HepG2 (cell line): Measurements from ENCODE around the gene DPY19L3. TPM values are rescaled to one million over a fixed set of nuclear protein-coding genes. Genes with fewer than 3 reads are reported as not detected.

Experiments used
- EED ChIP-seq: sonication (generic); formaldehyde crosslinking; IDR thresholded peaks from 2 replicates; pipeline ENCODE4 v1.5.0; 2020; ENCODE audit warnings: mild to moderate bottlenecking, missing genetic modification reagents
- GATAD1 ChIP-seq: IDR thresholded peaks from 2 replicates; pipeline ENCODE4 v1.6.1; 2016; ENCODE audit warnings: missing genetic modification reagents, missing compliant biosample characterization
- NFATC3 ChIP-seq: sonication (generic); formaldehyde crosslinking; IDR thresholded peaks from 2 replicates; pipeline ENCODE4 v1.5.1; 2020; ENCODE audit warnings: mild to moderate bottlenecking, missing genetic modification reagents
- PPARG ChIP-seq: conservative IDR thresholded peaks from 2 replicates; pipeline ENCODE4 v1.6.1; 2016; ENCODE audit warnings: missing biosample characterization, missing genetic modification reagents
- SRY ChIP-seq: sonication (generic); formaldehyde crosslinking; IDR thresholded peaks from 2 replicates; pipeline ENCODE4 v1.8.0; 2022; ENCODE audit warnings: mild to moderate bottlenecking, missing genetic modification reagents
- TAF1 ChIP-seq: sonication (generic); formaldehyde crosslinking; IDR thresholded peaks from 2 replicates; pipeline ENCODE4 v1.4.0; 2020; ENCODE audit warnings: missing genetic modification reagents
- TAF15 ChIP-seq: fragments of 200-400 bp; formaldehyde crosslinking; IDR thresholded peaks from one replicate; pipeline ENCODE4 v1.6.1; 2018; ENCODE audit warnings: mild to moderate bottlenecking, low read depth, low read length; ENCODE audit not compliant: poor library complexity, severe bottlenecking
- TGIF2 ChIP-seq: IDR thresholded peaks from 2 replicates; pipeline ENCODE4 v1.6.1; 2016; ENCODE audit warnings: control low read depth, missing compliant biosample characterization
- TOE1 ChIP-seq: sonication (generic); formaldehyde crosslinking; IDR thresholded peaks from 2 replicates; pipeline ENCODE4 v1.4.0; 2020; ENCODE audit warnings: mild to moderate bottlenecking, missing genetic modification reagents
- ZBTB7B ChIP-seq: sonication (generic); formaldehyde crosslinking; IDR thresholded peaks from 2 replicates; pipeline ENCODE4 v1.4.0; 2020; ENCODE audit warnings: missing genetic modification reagents
- ZNF567 ChIP-seq: sonication (generic); formaldehyde crosslinking; IDR thresholded peaks from 2 replicates; pipeline ENCODE4 v1.8.1; 2023; ENCODE audit warnings: mild to moderate bottlenecking, missing genetic modification reagents, borderline replicate concordance
- ZNF678 ChIP-seq: sonication (generic); formaldehyde crosslinking; IDR thresholded peaks from 2 replicates; pipeline ENCODE4 v1.4.0; 2020; ENCODE audit warnings: mild to moderate bottlenecking, missing genetic modification reagents
- ZNF768 ChIP-seq: sonication (generic); formaldehyde crosslinking; IDR thresholded peaks from 2 replicates; pipeline ENCODE4 v1.4.0; 2020; ENCODE audit warnings: missing genetic modification reagents
- ZSCAN9 ChIP-seq: IDR thresholded peaks from 2 replicates; pipeline ENCODE4 v1.6.1; 2016; ENCODE audit warnings: borderline replicate concordance
- polyA plus RNA-seq, 8 experiments: library from polyadenylated mRNA; depleted of rRNA in 3 of 8; stranded (reverse) in 7 of 8; unstranded in 1 of 8; fragments of >200 nt; fragmentation: Illumina TruSeq in 4 of 8; extraction: Trizol in 4 of 8; gene quantifications; 2 replicates each; pipeline versions ENCODE4 v1.2.1 to v1.2.3, GENCODE V29; 2011 to 2016; ENCODE audit warnings: low read depth in 4 of 8, missing spikeins in 1 of 8, mixed read lengths in 1 of 8; ENCODE audit not compliant: insufficient read depth in 1 of 8
- total RNA-seq, 5 experiments: library from RNA; depleted of rRNA; stranded (reverse); fragments of >200 nt; fragmentation: Illumina TruSeq; extraction: Trizol; gene quantifications; 2 replicates each; pipeline ENCODE4 v1.2.3, GENCODE V29; 2016; ENCODE audit warnings: low read depth in 1 of 5
- TF ChIP-seq, protein P1 (sequence below): sonication (generic); formaldehyde crosslinking; IDR thresholded peaks from 2 replicates; pipeline ENCODE4 v1.8.1; 2023; ENCODE audit warnings: missing genetic modification reagents, inconsistent platforms, borderline replicate concordance
- TF ChIP-seq, protein P2 (sequence below): sonication (generic); formaldehyde crosslinking; IDR thresholded peaks from 2 replicates; pipeline ENCODE4 v1.4.0; 2020; ENCODE audit warnings: missing genetic modification reagents, low read depth, mild to moderate bottlenecking, borderline replicate concordance
- TF ChIP-seq, protein P3 (sequence below): sonication (generic); formaldehyde crosslinking; IDR thresholded peaks from 2 replicates; pipeline ENCODE4 v1.5.0; 2020; ENCODE audit warnings: missing genetic modification reagents
- TF ChIP-seq, protein P4 (sequence below): sonication (generic); formaldehyde crosslinking; IDR thresholded peaks from 2 replicates; pipeline ENCODE4 v1.4.0; 2020; ENCODE audit warnings: missing genetic modification reagents
- TF ChIP-seq, protein P5 (sequence below): sonication (generic); formaldehyde crosslinking; IDR thresholded peaks from 2 replicates; pipeline ENCODE4 v1.5.0; 2020; ENCODE audit warnings: mild to moderate bottlenecking, missing genetic modification reagents, moderate library complexity

DPY19L3 gene
- total and polyA plus RNA-seq, 2 of the 13 experiments (the other 11 are each of a cell fraction or from before 2014, with no cell fraction given) = 21.6 to 25.2 TPM

DNA sequence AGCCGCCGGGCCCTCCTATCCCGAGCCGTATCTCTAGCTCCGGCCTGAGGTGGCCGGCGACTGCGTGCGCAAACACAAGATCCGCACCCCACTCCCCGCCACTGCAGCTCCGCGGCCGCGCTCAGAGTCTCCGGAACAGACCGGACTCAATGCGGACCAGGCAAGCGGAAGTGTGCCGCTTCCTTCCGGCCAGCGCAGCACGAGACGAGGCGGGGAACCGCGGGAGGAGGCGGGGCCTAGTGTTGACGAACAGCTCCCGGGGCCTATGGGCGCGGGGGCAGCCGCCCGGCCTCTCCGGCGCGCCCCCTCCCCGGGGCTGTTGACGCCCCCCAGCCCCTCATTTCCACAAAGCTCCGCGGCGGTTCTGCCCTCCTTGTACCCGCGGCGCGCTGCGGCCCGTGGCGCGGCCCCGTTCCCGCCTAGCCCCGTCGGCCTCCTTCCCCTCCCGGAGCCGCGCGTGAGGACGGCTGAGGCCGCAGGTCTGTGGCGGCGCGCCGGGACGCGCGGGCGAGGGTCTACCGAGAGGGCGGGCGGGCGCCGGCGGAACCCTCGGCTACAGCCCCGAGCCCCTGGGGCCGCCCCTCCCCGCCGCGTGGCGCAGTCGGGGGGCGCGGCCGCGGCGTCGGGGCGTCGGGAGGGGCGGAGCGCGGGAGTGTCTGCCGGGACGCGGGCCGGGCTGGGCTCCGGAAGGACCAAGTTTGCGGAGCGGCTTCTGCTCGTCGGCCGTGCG, at the start of gene DPY19L3 (continued):
- TF ChIP-seq TAF15 = peak; percentile 46
- TF ChIP-seq, protein P1, sequence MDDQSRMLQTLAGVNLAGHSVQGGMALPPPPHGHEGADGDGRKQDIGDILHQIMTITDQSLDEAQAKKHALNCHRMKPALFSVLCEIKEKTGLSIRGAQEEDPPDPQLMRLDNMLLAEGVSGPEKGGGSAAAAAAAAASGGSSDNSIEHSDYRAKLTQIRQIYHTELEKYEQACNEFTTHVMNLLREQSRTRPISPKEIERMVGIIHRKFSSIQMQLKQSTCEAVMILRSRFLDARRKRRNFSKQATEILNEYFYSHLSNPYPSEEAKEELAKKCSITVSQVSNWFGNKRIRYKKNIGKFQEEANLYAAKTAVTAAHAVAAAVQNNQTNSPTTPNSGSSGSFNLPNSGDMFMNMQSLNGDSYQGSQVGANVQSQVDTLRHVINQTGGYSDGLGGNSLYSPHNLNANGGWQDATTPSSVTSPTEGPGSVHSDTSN (CRISPR knock-in tag) = peak; percentile 48
- 0 out of 2 replicates have a peak, but pooled peaks have one; percentile 43 for TF ChIP-seq PPARG (CRISPR knock-in tag)
- TF ChIP-seq ZSCAN9 = peak; percentile 36; the same call in 1 of the 2 replicates
- TF ChIP-seq ZNF567 (CRISPR knock-in tag) = no peak
- 0 out of 2 replicates have a peak, but pooled peaks have one; percentile 49 for TF ChIP-seq NFATC3 (CRISPR knock-in tag)
- TF ChIP-seq SRY (CRISPR knock-in tag) = peak; percentile 69; the same call in 1 of the 2 replicates
- TF ChIP-seq TOE1 (CRISPR knock-in tag) = peak; percentile 54; the same call in 1 of the 2 replicates
- TF ChIP-seq EED (CRISPR knock-in tag) = no peak
- TF ChIP-seq ZBTB7B (CRISPR knock-in tag) = peak; percentile 32
- TF ChIP-seq ZNF678 (CRISPR knock-in tag) = no peak
- peak; percentile 92 for TF ChIP-seq TAF1 (CRISPR knock-in tag)
- TF ChIP-seq, protein P2, sequence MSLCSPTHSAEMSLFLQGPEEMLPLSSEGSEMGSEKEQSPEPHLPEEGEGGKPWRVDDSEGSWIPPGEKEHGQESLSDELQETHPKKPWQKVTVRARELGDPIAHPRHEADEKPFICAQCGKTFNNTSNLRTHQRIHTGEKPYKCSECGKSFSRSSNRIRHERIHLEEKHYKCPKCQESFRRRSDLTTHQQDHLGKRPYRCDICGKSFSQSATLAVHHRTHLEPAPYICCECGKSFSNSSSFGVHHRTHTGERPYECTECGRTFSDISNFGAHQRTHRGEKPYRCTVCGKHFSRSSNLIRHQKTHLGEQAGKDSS (CRISPR knock-in tag) = peak; percentile 39
- peak; percentile 39; the same call in 1 of the 2 replicates for TF ChIP-seq TGIF2 (CRISPR knock-in tag)
- peak; percentile 89 for TF ChIP-seq GATAD1
- TF ChIP-seq, protein P3, sequence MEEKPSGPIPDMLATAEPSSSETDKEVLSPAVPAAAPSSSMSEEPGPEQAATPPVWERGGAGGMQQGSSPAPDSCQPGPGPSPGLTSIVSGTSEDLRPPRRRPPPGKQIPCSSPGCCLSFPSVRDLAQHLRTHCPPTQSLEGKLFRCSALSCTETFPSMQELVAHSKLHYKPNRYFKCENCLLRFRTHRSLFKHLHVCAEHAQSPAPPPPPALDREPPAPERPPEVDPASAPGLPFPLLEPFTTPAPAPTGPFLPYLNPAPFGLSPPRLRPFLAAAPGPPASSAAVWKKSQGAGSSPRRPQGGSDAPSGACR (CRISPR knock-in tag) = peak; percentile 80; the same call in 1 of the 2 replicates
- TF ChIP-seq, protein P4, sequence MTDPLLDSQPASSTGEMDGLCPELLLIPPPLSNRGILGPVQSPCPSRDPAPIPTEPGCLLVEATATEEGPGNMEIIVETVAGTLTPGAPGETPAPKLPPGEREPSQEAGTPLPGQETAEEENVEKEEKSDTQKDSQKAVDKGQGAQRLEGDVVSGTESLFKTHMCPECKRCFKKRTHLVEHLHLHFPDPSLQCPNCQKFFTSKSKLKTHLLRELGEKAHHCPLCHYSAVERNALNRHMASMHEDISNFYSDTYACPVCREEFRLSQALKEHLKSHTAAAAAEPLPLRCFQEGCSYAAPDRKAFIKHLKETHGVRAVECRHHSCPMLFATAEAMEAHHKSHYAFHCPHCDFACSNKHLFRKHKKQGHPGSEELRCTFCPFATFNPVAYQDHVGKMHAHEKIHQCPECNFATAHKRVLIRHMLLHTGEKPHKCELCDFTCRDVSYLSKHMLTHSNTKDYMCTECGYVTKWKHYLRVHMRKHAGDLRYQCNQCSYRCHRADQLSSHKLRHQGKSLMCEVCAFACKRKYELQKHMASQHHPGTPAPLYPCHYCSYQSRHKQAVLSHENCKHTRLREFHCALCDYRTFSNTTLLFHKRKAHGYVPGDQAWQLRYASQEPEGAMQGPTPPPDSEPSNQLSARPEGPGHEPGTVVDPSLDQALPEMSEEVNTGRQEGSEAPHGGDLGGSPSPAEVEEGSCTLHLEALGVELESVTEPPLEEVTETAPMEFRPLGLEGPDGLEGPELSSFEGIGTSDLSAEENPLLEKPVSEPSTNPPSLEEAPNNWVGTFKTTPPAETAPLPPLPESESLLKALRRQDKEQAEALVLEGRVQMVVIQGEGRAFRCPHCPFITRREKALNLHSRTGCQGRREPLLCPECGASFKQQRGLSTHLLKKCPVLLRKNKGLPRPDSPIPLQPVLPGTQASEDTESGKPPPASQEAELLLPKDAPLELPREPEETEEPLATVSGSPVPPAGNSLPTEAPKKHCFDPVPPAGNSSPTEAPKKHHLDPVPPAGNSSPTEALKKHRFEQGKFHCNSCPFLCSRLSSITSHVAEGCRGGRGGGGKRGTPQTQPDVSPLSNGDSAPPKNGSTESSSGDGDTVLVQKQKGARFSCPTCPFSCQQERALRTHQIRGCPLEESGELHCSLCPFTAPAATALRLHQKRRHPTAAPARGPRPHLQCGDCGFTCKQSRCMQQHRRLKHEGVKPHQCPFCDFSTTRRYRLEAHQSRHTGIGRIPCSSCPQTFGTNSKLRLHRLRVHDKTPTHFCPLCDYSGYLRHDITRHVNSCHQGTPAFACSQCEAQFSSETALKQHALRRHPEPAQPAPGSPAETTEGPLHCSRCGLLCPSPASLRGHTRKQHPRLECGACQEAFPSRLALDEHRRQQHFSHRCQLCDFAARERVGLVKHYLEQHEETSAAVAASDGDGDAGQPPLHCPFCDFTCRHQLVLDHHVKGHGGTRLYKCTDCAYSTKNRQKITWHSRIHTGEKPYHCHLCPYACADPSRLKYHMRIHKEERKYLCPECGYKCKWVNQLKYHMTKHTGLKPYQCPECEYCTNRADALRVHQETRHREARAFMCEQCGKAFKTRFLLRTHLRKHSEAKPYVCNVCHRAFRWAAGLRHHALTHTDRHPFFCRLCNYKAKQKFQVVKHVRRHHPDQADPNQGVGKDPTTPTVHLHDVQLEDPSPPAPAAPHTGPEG (CRISPR knock-in tag) = peak; percentile 54; the same call in 1 of the 2 replicates
- TF ChIP-seq, protein P5, sequence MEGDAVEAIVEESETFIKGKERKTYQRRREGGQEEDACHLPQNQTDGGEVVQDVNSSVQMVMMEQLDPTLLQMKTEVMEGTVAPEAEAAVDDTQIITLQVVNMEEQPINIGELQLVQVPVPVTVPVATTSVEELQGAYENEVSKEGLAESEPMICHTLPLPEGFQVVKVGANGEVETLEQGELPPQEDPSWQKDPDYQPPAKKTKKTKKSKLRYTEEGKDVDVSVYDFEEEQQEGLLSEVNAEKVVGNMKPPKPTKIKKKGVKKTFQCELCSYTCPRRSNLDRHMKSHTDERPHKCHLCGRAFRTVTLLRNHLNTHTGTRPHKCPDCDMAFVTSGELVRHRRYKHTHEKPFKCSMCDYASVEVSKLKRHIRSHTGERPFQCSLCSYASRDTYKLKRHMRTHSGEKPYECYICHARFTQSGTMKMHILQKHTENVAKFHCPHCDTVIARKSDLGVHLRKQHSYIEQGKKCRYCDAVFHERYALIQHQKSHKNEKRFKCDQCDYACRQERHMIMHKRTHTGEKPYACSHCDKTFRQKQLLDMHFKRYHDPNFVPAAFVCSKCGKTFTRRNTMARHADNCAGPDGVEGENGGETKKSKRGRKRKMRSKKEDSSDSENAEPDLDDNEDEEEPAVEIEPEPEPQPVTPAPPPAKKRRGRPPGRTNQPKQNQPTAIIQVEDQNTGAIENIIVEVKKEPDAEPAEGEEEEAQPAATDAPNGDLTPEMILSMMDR (CRISPR knock-in tag) = peak; percentile 21
- TF ChIP-seq ZNF768 (CRISPR knock-in tag) = peak; percentile 79
